COR-L47 (cell line): Measurements from ENCODE around the gene ASCC2.
"Not testable (repeated sequence)": the region's sequence is repeated elsewhere in the genome, so short reads cannot be mapped to it uniquely, and the experiment has no call there.

ENCODE experiments used
- DNase-seq: peaks from one replicate; lab custom pipeline; 2025; lab: John Stamatoyannopoulos, UW

ASCC2 gene

GRCh38 chr22:29856496-29856895, 18.4 kb upstream of the ASCC2 start:
- DNase-seq: no peak

- no peak for DNase-seq
These were observed 17.6 kb upstream of the ASCC2 start for GRCh38 chr22:29855611-29856181.

GRCh38 chr22:29854432-29854831, 16.4 kb upstream of the ASCC2 start:
- DNase-seq: no peak

- DNase-seq: no peak
These were observed 10.0 kb upstream of the ASCC2 start for GRCh38 chr22:29848111-29848510.

GRCh38 chr22:29846290-29846689, 8.2 kb upstream of the ASCC2 start:
- no peak for DNase-seq

GRCh38 chr22:29842740-29843139, 4.7 kb upstream of the ASCC2 start:
- no peak for DNase-seq

- DNase-seq: no peak
These were observed 4.1 kb upstream of the ASCC2 start for GRCh38 chr22:29842172-29842571.

- DNase-seq: no peak
These were observed 2.4 kb upstream of the ASCC2 start for GRCh38 chr22:29840498-29840897.

GRCh38 chr22:29839039-29839438, 965 bp upstream of the ASCC2 start:
- DNase-seq: no peak

GRCh38 chr22:29838599-29838956, 504 bp upstream of the ASCC2 start:
- no peak for DNase-seq

GRCh38 chr22:29836791-29837370, 1.2 kb downstream of the ASCC2 start:
- DNase-seq: not testable (repeated sequence)

GRCh38 chr22:29834046-29834445, 4.0 kb downstream of the ASCC2 start:
- no peak for DNase-seq

GRCh38 chr22:29833392-29833965, 4.6 kb downstream of the ASCC2 start:
- DNase-seq: no peak

- DNase-seq: no peak
These were observed 6.1 kb downstream of the ASCC2 start for GRCh38 chr22:29831958-29832357.

- no peak for DNase-seq
These were observed 6.7 kb downstream of the ASCC2 start for GRCh38 chr22:29831186-29831921.

- no peak for DNase-seq
These were observed 7.5 kb downstream of the ASCC2 start for GRCh38 chr22:29830585-29830984.

GRCh38 chr22:29827726-29828125, 10.3 kb downstream of the ASCC2 start:
- DNase-seq: not testable (repeated sequence)

GRCh38 chr22:29827091-29827490, 11.0 kb downstream of the ASCC2 start:
- DNase-seq: no peak

GRCh38 chr22:29825578-29825977, 12.5 kb downstream of the ASCC2 start:
- DNase-seq: no peak

GRCh38 chr22:29824677-29825076, 13.4 kb downstream of the ASCC2 start:
- DNase-seq: no peak

GRCh38 chr22:29821291-29822016, 16.6 kb downstream of the ASCC2 start:
- no peak for DNase-seq

GRCh38 chr22:29820961-29821290, 17.1 kb downstream of the ASCC2 start:
- no peak for DNase-seq

- no peak for DNase-seq
These were observed 18.6 kb downstream of the ASCC2 start for GRCh38 chr22:29819501-29819900.
